Caco-2 (cell line): ENCODE results near the gene FHIT. TPM values are rescaled to one million over a fixed set of nuclear protein-coding genes. Genes with fewer than 3 reads are reported as not detected.
"Not testable (repeated sequence)": the region's sequence is repeated elsewhere in the genome, so short reads cannot be mapped to it uniquely, and the experiment has no call there.

Source experiments
- BruUV-seq: library from RNA; stranded (reverse); fragments of 400-500 nt; replicated peaks from 2 replicates; lab custom pipeline; 2021; lab: Mats Ljungman, UMichigan
- CTCF ChIA-PET: fragments of 300-600 bp; sonication (Branson Sonifier 250); formaldehyde crosslinking; loops from one replicate; lab custom pipeline; 2022; ENCODE audit warnings: antibody characterized with exemption; lab: Charles Lee
- POLR2A ChIA-PET: fragments of 300-600 bp; sonication (Branson Sonifier 250); formaldehyde crosslinking; loops from one replicate; lab custom pipeline; 2022; ENCODE audit warnings: antibody characterized with exemption; lab: Charles Lee
- DNase-seq, 2 experiments: peaks; one replicate each; pipeline versions ENCODE4 v3.0.0 to v3.0.0-alpha.2; 2020 to 2022
- H3K27me3 ChIP-seq: replicated peaks from 2 replicates; pipeline ENCODE4 v1.6.0; 2011; ENCODE audit warnings: low read length; ENCODE audit not compliant: control insufficient read depth, insufficient read depth
- H3K36me3 ChIP-seq: 2 replicates; pipeline ENCODE4 v1.5.1; 2011; ENCODE audit warnings: low read length; ENCODE audit not compliant: control insufficient read depth, insufficient read depth
- H3K4me1 ChIP-seq: fragments of 250-450 bp; sonication (Bioruptor Pico); 2 replicates; pipeline ENCODE4 v1.5.1; 2020; ENCODE audit warnings: mild to moderate bottlenecking
- H3K4me3 ChIP-seq: 2 replicates; pipeline ENCODE4 v1.5.1; 2011; ENCODE audit warnings: low read depth, mild to moderate bottlenecking, control low read depth, low read length
- H3K9me3 ChIP-seq: fragments of 250-450 bp; sonication (Bioruptor Pico); 2 replicates; pipeline ENCODE4 v1.5.1; 2020; ENCODE audit warnings: mild to moderate bottlenecking, moderate library complexity
- H3K27ac Mint-ChIP-seq: one replicate; pipeline ENCODE4 v1.8.0; 2022; ENCODE audit warnings: mixed read lengths; ENCODE audit not compliant: unreplicated experiment
- H3K27me3 Mint-ChIP-seq: one replicate; pipeline ENCODE4 v1.8.0; 2022; ENCODE audit warnings: mixed read lengths; ENCODE audit not compliant: insufficient read depth, unreplicated experiment
- H3K36me3 Mint-ChIP-seq: one replicate; pipeline ENCODE4 v1.8.0; 2022; ENCODE audit warnings: mild to moderate bottlenecking, mixed read lengths; ENCODE audit not compliant: insufficient read depth, unreplicated experiment
- H3K4me1 Mint-ChIP-seq: one replicate; pipeline ENCODE4 v1.8.0; 2022; ENCODE audit warnings: low read depth, mixed read lengths; ENCODE audit not compliant: unreplicated experiment
- H3K4me3 Mint-ChIP-seq: one replicate; pipeline ENCODE4 v1.8.0; 2022; ENCODE audit warnings: mild to moderate bottlenecking, moderate library complexity, mixed read lengths; ENCODE audit not compliant: unreplicated experiment
- H3K9me3 Mint-ChIP-seq: one replicate; pipeline ENCODE4 v1.8.0; 2022; ENCODE audit warnings: mixed read lengths; ENCODE audit not compliant: unreplicated experiment
- intact Hi-C: fragments of 100-400 bp; cut with micrococcal nuclease; formaldehyde crosslinking; loops from one replicate; pipeline ENCODE4 v1.10.0; 2022; ENCODE audit not compliant: unreplicated experiment
- total RNA-seq: library from RNA; stranded (reverse); gene quantifications from 2 replicates; pipeline ENCODE4 v1.2.3, GENCODE V29; 2022
- TF ChIP-seq, protein P1 (sequence below), 2 experiments: fragments of 200-600 bp in 1 of 2; IDR thresholded peaks; 1 replicate in 1 of 2; 2 replicates in 1 of 2; pipeline versions ENCODE4 v1.5.1 to v1.8.0; 2011 to 2022; ENCODE audit warnings: antibody characterized with exemption in 1 of 2, control low read depth in 1 of 2, inconsistent platforms in 1 of 2, low read depth in 1 of 2, low read length in 1 of 2, mild to moderate bottlenecking in 1 of 2, moderate library complexity in 1 of 2; ENCODE audit not compliant: insufficient read depth in 1 of 2, severe bottlenecking in 1 of 2, unreplicated experiment in 1 of 2

The FHIT gene
- total RNA-seq, 1 experiment from 2014 or later, result 8.3 TPM

DNA sequence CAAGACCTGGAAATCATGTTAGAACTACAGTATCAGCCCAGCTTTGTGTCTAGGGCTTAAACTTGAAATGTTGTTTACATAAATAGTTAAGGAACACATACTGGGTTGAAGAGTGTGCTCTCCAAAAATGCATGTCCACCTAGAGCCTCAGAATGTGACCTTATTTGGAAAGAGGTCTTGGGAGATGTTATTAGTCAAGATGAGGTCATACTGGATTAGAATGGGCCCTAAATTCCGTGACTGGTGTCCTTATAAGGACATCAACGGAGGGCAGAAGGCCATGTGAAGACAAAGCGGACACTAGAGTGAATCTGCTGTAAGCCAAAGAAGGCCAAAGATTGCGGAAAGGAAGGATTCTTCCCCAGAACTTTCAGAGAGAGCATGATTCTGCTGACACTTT is 1442.2 kb downstream of the FHIT start:
- Mint-ChIP-seq H3K27ac (no peak overlapping the region), H3K27me3 (no peaks in the 10 kb centered on the region), H3K36me3 (no peaks in the 10 kb centered on the region), H3K4me1 (peaks cover 7% of the 10 kb centered on the region), H3K9me3 (no peaks in the 10 kb centered on the region), H3K4me3 (no peak overlapping the region)
- Histone ChIP-seq H3K4me1 (no peaks in the 10 kb centered on the region), H3K36me3 (no peaks in the 10 kb centered on the region), H3K4me3 (no peak overlapping the region), H3K9me3 (no peaks in the 10 kb centered on the region), H3K27me3 (no peaks in the 10 kb centered on the region; the same call in 1 of the 2 replicates)
- CTCF ChIA-PET, result interaction anchor here (0.6 to 1.3 kb wide), 2 partner anchors 36 to 234 kb away, joined by 4 to 13 read pairs; no protein-coding TSS in a partner anchor
- TF ChIP-seq, protein P1, sequence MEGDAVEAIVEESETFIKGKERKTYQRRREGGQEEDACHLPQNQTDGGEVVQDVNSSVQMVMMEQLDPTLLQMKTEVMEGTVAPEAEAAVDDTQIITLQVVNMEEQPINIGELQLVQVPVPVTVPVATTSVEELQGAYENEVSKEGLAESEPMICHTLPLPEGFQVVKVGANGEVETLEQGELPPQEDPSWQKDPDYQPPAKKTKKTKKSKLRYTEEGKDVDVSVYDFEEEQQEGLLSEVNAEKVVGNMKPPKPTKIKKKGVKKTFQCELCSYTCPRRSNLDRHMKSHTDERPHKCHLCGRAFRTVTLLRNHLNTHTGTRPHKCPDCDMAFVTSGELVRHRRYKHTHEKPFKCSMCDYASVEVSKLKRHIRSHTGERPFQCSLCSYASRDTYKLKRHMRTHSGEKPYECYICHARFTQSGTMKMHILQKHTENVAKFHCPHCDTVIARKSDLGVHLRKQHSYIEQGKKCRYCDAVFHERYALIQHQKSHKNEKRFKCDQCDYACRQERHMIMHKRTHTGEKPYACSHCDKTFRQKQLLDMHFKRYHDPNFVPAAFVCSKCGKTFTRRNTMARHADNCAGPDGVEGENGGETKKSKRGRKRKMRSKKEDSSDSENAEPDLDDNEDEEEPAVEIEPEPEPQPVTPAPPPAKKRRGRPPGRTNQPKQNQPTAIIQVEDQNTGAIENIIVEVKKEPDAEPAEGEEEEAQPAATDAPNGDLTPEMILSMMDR (IDR thresholded peaks at IDR 0.05; ENCODE audit: insufficient read depth in 1 of 2, low read depth in 1 of 2, low read length in 1 of 2, severe bottlenecking in 1 of 2, unreplicated experiment in 1 of 2), result no peak
- no TSS peak for BruUV-seq
- intact Hi-C loops, result no loop called here
- no peak for DNase-seq
- POLR2A ChIA-PET, result no interaction called here

DNA sequence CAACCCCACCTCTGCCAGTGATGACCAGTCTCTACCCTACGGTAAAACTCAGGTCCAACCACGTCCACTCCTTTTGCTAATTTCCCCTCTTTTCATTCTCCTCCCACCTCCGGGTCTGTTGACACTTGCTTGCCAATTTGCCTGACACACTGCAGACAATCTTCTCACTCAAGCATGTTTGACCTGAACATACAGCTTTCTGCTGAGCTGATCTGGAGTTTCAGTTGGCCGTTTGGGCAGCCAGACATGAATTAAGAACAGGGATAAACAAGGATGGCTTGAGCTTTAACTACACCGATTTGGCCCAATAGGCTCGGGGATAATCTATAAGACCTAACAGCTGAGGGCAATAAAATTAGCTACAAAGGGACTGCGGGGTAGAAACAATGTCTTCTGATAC is 1442.8 kb downstream of the FHIT start:
- intact Hi-C loops, result no loop called here
- TF ChIP-seq, protein P1 (IDR thresholded peaks at IDR 0.05; ENCODE audit: insufficient read depth in 1 of 2, low read depth in 1 of 2, low read length in 1 of 2, severe bottlenecking in 1 of 2, unreplicated experiment in 1 of 2), result no peak

DNA sequence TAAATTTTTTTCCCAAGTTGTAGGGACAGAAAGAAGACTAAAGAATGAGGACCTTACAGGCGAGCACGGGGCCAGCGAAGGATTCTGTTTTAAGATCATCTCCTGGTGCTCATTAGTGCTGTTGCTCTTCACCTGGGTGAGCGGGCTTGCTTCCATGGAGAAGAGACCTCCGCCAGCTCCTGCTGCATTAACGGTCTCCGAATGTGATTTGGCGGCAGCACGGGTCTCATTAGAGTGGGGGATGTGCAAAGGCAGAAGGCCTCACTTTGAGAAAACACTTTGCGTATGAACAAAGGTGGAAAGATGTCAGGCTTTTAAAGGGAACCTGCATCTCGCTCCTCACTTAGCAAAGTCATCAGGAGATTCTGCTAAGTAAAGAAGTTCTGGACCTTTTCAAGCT is 1448.0 kb downstream of the FHIT start:
- Histone ChIP-seq H3K4me3 (no peak overlapping the region), H3K36me3 (no peaks in the 10 kb centered on the region), H3K9me3 (no peaks in the 10 kb centered on the region), H3K27me3 (no peaks in the 10 kb centered on the region), H3K4me1 (no peaks in the 10 kb centered on the region)
- H3K9me3 Mint-ChIP-seq, result no peaks in the 10 kb centered on the region
- no peak overlapping the region for H3K4me3 Mint-ChIP-seq
- ChIA-PET CTCF (no interaction called here), POLR2A (no interaction called here)
- H3K27me3 Mint-ChIP-seq, result no peaks in the 10 kb centered on the region
- no peak for DNase-seq
- no peak overlapping the region for H3K27ac Mint-ChIP-seq
- no TSS peak for BruUV-seq
- TF ChIP-seq, protein P1 (IDR thresholded peaks at IDR 0.05; ENCODE audit: insufficient read depth in 1 of 2, low read depth in 1 of 2, low read length in 1 of 2, severe bottlenecking in 1 of 2, unreplicated experiment in 1 of 2), result no peak
- H3K4me1 Mint-ChIP-seq, result no peaks in the 10 kb centered on the region
- H3K36me3 Mint-ChIP-seq, result no peaks in the 10 kb centered on the region
- intact Hi-C loops, result no loop called here

More for the DNA sequence above, 1442.8 kb downstream of the FHIT start:
- no peaks in the 10 kb centered on the region for H3K27me3 Mint-ChIP-seq
- no peaks in the 10 kb centered on the region for H3K27me3 ChIP-seq
- peaks cover 5% of the 10 kb centered on the region for H3K4me1 Mint-ChIP-seq
- H3K4me1 ChIP-seq, result no peaks in the 10 kb centered on the region
- H3K4me3 ChIP-seq, result no peak overlapping the region
- CTCF ChIA-PET, result no interaction called here
- no peaks in the 10 kb centered on the region for H3K36me3 ChIP-seq
- H3K4me3 Mint-ChIP-seq, result no peak overlapping the region
- no TSS peak for BruUV-seq
- DNase-seq, result no peak
- no peaks in the 10 kb centered on the region for H3K9me3 ChIP-seq
- no peaks in the 10 kb centered on the region for H3K9me3 Mint-ChIP-seq
- POLR2A ChIA-PET, result no interaction called here
- H3K27ac Mint-ChIP-seq, result no peak overlapping the region
- H3K36me3 Mint-ChIP-seq, result no peaks in the 10 kb centered on the region

DNA sequence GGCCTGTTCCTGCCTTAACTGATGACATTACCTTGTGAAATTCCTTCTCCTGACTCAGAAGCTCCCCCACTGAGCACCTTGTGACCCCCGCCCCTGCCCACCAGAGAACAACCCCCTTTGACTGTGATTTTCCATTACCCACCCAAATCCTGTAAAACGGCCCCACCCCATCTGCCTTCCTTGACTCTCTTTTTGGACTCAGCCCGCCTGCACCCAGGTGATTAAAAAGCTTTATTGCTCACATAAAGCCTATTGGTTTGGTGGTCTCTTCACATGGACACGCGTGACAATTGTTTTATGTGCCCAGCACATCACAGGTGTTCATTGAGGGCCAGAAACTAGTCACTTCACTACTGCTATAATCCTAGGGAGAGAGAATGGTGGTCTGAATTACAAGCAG is 1448.8 kb downstream of the FHIT start:
- POLR2A ChIA-PET, H3K27ac Mint-ChIP-seq, H3K4me1 ChIP-seq, H3K9me3 Mint-ChIP-seq, H3K4me3 Mint-ChIP-seq, H3K4me3 ChIP-seq, CTCF ChIA-PET, H3K27me3 Mint-ChIP-seq, H3K9me3 ChIP-seq, intact Hi-C loops, H3K4me1 Mint-ChIP-seq, DNase-seq, BruUV-seq, H3K36me3 ChIP-seq, H3K36me3 Mint-ChIP-seq, H3K27me3 ChIP-seq: not testable (repeated sequence)
